ENCODE results near the gene DYNC1LI2.
A peak's percentile ranks its signal among the peaks of the same experiment; 100 is the strongest.

DYNC1LI2 gene

GRCh38 chr16:66735891-66736290 lies 15.5 kb downstream of the DYNC1LI2 start:
- no peak for DNase-seq

DNA sequence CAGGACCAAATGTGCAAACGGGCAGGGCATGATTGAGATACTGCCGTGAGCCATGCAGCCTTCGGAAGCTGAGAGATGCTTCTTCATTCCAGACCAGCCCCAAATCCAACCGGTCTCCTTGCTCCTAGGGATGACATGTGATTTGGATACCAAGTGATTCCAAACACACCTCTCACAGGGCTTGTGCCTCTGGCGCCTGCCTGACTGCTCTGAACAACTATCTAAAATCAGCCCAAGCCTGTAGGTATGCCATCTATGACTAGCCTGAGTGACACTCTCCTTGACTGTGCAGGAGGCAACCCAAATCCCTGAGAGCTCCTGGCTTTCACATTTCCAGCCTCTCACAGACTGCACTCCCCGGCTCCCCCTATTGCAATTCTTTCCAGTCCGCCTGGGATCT lies 20.3 kb downstream of the DYNC1LI2 start:
- DNase-seq = no peak

DNA sequence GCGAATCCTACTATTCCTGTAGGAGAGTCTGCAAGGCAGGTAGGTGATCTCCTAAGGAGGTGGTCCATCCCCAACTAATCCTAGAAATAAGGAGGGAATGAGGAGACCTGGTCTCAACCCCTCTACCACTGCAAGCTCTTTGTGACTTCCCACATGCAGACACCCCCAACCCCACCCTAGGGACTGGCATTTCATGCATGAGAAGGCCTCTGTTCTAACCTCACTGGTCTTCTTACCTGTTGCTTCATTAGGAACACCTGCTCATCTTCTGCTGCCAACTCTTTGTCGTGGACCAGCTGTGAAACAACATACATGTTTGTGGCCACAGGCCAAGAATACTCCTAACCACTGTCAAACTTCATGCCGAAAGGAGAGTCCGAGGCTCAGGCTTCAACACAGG lies 22.6 kb downstream of the DYNC1LI2 start:
- DNase-seq = no peak

DNA sequence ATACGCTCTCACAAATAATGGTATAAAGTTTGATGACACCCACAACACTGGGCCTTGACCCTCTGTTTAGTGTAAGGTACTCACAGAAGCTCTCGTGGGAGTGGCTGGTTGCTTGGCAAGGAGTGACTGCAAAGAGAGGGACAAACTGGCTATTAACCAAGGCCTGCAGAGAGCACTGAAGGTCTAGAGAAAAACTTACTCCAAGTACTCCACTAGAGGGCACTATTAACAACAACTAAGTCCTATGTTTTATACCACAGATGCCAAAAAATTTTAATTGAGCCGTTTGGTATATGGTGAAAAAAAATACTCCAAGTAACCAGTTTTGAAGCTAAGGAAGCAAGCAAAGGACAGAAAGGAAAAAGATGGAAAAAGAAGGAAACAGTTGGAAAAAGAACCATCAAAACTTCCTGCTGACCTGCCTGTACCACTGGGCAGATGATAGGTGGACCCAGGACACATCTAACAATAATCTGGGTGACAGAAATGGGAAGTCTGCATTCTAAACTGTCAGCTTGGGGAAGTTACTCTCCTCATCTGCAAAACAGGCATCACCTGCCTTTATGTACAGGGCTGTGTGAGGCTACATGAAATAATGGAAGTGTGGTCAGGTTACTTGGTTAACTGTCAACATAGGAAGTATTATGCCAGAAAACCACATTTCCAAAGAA lies 23.2 kb downstream of the DYNC1LI2 start:
- peak in 1 of 2 experiments; percentile 25 for DNase-seq

- DNase-seq = no peak
Measured at GRCh38 chr16:66720766-66721165, 30.6 kb downstream of the DYNC1LI2 start.

DNA sequence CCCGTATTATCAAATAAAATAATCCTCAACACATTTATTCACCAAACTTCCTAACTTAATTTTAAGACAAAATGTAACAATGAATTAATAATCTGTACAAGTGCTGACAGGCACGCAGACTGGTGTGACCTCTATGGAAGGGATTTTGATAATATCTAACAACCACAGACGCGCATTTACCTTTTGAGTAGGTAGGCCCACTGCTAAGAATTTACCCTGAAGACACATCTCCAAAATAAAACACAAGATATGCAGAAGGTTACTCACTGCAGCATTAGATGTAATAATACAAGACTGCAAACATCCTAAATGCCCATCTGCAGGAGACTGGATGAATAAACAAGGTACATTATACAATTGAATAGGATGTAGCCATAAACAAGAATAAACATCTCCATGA lies 32.2 kb downstream of the DYNC1LI2 start:
- no peak for DNase-seq

DNA sequence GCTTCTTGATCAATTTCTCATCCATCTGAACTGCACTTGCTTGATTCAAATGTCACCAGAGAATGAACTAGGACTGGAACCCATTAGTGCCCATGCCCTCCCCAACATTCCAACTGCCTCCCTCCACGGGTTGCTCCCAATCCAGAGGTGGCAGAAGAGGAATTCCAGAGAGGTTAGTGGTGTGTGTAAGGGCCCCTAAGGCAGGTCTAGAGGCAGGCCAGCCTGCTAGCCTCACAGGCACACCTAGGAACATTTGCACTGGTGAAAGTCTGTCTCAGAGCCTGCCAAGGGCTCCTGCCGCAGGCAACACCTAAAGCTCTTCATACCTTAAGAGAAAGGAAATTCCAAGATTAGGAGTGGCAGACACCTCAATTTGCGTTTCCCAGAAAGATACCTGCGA lies 33.6 kb downstream of the DYNC1LI2 start:
- DNase-seq = no peak

DNA sequence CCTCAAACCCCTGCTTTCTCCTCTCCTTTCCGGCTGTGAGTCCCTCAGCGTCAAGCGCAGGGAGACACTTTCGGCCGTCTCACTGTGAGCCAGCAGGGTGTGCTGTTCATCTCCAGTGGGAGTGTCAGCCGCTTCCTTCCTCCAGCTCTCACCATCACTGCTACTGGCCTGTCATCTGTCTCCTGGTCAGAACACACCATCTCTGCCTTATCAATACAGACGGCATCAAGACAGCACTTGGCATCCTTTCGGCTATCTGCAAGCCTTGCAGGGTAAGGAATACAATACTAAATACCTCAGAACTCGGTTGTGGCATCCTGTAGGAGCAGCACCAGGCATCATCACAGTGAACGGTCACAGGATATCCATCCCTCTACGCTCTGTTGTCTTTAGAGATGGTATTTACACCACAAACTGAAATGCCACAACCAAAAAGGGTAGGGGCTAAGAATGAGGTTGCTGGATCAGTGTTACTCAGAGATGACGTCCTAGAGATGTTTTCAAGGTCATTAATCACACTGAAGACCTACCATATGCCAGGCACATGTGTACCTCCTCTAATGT lies 34.2 kb downstream of the DYNC1LI2 start:
- peak; percentile 27 to 28 for DNase-seq

DNA sequence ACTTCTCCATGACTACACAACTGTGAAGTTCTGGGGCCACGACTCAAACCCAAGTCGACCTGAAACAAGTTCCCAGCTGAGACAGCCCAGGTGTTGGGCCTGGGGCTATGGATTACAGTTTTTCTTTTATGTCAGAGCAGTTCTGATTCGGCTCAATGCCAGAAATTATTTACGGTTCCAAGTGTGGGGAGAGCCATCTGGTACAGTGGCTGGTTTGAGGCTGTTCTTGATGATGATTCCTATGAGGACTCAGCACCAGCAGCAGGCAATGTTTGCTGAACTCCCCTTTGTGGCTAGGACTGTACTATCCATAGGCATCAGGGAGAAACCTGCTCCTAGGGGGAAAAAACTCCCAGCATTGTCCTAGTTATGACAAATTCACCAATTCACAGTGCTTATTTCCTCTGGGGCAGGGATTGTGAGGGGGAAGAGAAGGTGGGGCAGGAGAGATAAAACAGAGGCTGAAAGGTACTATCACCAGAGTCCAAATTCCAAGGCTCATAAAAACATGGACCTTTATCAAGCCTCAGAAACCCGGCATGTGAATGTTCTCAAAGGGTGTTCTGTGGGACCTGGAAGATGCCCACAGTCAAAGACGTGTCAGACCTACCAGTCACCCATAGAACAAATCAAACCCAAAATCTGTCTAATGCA lies 36.6 kb downstream of the DYNC1LI2 start:
- no peak for DNase-seq

DNA sequence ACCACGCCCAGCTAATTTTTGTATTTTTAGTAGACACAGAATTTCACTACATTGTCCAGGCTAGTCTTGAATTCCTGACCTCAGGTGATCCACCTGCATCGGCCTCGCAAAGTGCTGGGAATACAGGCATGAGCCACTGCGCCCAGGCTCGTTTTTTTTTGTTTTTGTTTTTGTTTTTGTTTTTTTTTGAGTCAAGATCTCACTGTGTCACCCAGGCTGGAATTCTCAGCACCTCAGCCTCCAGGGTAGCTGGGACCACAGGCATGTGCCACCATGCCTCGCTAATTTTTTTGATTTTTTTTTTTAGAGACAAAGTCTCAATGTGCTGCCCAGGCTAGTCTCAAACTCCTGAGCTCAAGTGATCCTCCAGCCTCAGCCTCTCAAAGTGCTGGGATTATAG lies 37.3 kb downstream of the DYNC1LI2 start:
- no peak for DNase-seq

DNA sequence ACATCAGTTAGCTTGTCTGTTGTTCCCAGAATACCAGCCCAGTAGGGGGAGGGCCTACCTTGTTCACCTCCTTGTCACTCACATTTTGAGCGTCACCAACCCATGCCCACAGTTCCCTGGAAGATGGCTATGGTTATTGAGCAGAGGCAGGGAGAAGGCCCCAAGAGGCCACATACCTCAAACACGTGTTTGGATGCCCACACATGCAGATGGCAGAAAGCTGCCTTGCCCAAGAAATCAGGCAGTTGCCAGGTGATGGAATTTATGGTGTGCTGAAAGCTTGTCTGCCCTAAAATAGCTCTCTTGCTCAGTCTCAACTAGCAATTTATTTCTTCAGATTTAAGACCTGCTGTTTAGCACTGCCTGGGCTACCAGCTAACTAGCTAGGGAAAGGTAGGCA lies 38.3 kb downstream of the DYNC1LI2 start:
- no peak for DNase-seq

GRCh38 chr16:66712512-66712911 lies 38.9 kb downstream of the DYNC1LI2 start:
- no peak for DNase-seq

- no peak for DNase-seq
Measured at GRCh38 chr16:66711581-66711980, 39.8 kb downstream of the DYNC1LI2 start.

GRCh38 chr16:66706506-66706880 lies 44.9 kb downstream of the DYNC1LI2 start:
- DNase-seq = no peak

DNA sequence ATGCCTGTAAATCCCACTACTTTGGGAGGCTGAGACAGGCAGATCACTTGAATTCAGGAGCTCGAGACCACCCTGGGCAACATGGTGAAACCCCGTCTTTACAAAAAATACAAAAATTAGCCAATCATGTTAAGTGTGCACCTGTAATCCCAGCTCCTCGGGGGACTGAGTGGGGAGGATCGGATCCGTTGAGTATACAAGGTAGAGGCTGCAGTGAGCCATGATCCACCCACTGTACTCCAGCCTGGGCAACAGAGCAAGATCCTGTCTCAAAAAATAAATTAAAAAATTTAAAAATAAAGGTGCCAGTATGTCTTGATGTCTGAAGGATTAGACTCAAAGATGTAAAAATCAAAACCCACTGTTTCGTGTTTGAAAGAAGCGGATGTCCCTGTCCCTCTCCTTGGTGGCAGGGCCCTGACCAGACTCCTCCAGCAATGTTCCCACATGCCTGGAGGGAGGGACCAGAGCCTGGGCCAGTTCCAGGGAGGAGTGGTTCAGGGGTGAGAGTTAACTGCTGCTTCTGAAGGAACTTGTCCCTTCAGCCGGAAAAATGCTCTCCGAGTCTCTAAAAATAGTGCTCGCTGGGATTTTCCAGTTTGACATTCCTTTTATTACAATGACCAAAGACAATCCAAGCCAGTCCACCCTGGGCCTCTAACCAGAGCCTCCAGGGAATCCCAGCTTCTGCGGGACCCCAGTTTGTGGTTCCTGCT lies 45.5 kb downstream of the DYNC1LI2 start:
- no peak for DNase-seq

DNA sequence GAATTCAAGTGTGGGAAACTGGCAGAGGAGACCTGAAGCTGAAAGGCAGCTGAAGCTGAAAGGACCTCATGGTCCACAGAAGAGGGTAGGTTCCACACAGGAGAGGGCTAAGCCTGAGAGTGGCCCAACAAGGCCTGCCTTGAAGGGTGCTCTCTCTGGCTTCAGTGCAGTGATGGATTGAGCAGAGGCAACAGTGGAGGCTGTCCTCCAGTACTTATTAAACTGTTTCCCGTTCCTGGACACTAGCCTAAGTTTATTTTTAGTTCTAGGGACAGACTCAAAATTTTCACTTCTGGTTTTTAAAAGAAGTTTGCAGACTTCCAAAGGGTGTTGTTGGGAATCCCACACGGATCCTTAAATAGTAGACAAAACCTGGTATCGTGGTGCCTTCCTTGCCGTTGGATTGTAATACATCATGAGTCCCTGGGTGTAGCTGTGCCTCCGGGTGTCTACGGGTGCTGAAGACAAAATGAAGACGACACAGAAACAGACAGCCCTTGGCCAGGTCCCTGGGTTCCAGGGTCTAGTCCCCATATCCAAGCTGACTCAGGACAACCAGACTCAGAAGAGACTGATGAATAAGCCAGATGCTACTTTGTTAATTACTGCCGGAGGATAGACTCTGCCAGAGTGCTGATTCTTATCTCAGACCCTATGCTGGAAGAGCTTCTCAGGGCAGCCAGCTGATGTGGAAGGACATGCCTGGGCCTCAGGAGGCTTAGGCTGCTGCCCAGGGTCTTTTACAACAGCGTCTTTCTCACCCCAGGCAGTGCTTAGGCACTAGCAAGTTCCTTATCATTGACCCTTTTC lies 47.8 kb downstream of the DYNC1LI2 start:
- no peak for DNase-seq

DNA sequence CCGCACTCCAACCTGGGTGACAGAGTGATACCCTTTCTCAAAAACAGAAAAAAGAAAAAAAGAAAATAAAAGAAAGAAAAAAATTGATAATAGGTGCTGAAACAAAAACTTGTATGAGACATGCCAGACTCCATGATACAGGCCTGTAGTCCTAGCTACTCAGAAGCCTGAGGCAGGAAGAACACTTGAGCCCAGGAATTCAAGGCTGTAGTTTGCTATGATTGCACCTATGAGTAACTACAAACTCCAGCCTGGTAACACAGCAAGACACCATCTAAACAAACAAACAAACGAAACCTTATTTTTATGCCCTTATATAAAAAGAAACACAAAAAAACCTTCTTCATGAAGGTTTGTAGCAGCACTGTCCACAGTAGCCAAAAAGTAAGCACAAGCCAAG lies 49.9 kb downstream of the DYNC1LI2 start:
- no peak for DNase-seq

GRCh38 chr16:66701026-66701425 lies 50.4 kb downstream of the DYNC1LI2 start:
- DNase-seq = no peak

GRCh38 chr16:66699898-66700297 lies 51.5 kb downstream of the DYNC1LI2 start:
- DNase-seq = no peak

DNA sequence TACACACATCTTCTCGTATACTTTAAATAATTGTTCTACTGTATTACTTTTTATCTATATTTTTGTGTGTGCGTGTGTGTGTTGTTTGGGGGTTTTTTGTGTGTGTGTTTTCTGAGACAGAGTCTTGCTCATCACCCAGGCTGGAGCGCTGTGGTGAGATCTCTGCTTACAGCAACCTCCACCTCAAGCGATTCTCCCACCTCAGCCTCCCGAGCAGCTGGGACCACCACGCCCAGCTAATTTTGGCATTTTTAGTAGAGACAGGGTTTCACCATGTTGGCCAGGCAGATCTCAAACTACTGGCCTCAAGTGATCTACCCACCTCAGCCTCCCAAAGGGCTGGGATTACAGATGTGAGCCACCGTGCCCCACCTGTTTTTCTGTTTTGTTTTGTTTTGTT lies 53.4 kb downstream of the DYNC1LI2 start:
- DNase-seq = no peak

DNA sequence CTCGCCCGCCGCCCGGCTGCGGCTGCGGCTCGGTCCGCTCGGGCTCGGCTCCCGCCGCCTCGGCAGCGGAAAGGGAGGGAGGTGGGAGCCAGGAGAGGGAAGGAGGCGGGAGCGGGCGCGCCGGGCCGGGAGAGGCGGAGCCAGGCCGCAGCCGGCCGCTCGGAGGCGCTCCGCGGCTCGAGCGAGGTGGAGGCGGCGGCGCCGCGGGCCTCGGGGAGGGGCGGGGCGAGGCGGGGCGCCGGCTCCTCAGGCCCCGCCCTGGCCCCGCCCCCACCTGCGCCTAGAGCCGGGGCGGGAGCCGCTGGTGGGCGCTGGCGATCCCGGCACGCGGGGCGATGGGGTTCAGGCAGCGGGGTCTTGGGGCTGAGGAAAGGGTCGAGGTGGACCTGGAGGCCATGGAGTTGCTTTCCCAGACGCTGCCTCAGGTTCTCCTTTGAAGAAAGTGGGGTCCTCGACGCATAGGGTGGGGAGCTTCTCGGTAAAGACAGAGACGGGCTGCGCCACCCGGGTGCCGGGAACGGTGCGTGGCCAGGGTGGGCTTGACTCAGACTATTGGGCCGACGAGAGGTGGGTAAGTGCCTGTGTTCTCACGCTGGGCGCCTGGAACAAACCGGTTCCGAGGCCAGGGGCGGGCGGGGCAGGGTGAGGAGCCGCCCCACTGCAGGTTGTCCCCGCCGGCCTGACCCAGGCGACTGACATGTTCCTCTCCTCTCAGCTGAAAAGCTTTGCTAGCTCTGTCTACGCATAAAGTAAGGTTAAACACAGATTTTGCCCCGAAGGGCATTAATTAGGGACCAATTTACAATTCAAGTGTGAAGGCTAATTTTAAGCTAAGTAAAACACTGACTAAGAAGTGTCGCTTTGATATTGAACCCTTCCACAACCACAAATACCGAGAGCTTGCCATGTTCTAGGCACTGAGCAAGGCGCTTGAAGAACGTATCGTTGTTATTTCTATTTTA lies 54.5 kb downstream of the DYNC1LI2 start, which contains the start of gene CMTM4:
Gene CMTM4 (minus strand): TSS at position 75 of the 962 bp plus-strand sequence. CDS start 218 bp downstream, outside the sequence.
- DNase-seq = peak; percentile 76 to 83
